Keratinocyte (primary cell): ENCODE results near the gene KCNJ14.

Source experiments
- EZH2 ChIP-seq: IDR thresholded peaks from one replicate; pipeline ENCODE4 v1.6.1; 2012; ENCODE audit warnings: inconsistent platforms, mild to moderate bottlenecking, low read length, moderate library complexity
- TF ChIP-seq, protein P1 (sequence below), 3 experiments: IDR thresholded peaks in 1 of 3; conservative IDR thresholded peaks in 1 of 3; optimal IDR thresholded peaks in 1 of 3; 2 replicates in 2 of 3; 3 replicates in 1 of 3; pipeline versions ENCODE3 to v1.5.1; 2011; ENCODE audit warnings: low read length in 3 of 3, mild to moderate bottlenecking in 3 of 3, moderate library complexity in 2 of 3, control low read depth in 1 of 3, inconsistent platforms in 1 of 3; ENCODE audit not compliant: insufficient read depth in 2 of 3; ENCODE audit errors: extremely low read depth in 1 of 3

DNA sequence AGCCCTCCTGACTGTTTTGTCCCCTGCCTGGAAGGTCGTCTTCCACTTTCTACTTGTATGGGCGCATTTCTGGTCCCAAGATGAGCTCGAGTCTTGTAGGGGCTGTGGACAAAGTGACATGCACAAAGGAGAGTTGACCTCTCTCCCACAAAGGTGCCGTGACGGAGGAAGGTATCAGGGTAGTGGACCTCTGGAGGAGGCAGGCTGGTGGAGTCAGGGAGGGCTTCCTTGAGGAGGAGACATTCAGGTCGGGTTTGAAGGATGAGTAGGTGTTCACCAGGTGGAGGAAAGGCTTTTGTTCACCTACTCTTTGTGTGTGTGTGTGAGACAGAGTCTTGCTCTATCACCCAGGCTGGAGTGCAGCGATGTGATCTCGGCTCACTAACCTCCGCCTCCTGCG, 15.5 kb downstream of the KCNJ14 start:
- TF ChIP-seq, protein P1, sequence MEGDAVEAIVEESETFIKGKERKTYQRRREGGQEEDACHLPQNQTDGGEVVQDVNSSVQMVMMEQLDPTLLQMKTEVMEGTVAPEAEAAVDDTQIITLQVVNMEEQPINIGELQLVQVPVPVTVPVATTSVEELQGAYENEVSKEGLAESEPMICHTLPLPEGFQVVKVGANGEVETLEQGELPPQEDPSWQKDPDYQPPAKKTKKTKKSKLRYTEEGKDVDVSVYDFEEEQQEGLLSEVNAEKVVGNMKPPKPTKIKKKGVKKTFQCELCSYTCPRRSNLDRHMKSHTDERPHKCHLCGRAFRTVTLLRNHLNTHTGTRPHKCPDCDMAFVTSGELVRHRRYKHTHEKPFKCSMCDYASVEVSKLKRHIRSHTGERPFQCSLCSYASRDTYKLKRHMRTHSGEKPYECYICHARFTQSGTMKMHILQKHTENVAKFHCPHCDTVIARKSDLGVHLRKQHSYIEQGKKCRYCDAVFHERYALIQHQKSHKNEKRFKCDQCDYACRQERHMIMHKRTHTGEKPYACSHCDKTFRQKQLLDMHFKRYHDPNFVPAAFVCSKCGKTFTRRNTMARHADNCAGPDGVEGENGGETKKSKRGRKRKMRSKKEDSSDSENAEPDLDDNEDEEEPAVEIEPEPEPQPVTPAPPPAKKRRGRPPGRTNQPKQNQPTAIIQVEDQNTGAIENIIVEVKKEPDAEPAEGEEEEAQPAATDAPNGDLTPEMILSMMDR (optimal IDR thresholded peaks at IDR 0.05 in 1 of 3, IDR thresholded peaks at IDR 0.05 in 1 of 3, conservative IDR thresholded peaks at IDR 0.05 in 1 of 3; ENCODE audit: extremely low read depth in 1 of 3, insufficient read depth in 2 of 3, low read length in 3 of 3): no peak
- TF ChIP-seq EZH2: no peak
